GM21423 (cell line): ENCODE data around the gene XDH.

ENCODE experiments used
- ATAC-seq: cut with Tn5 transposase; IDR thresholded peaks from one replicate; pipeline ENCODE4 v1.9.1; 2021; ENCODE audit warnings: mild to moderate bottlenecking, moderate library complexity; ENCODE audit not compliant: unreplicated experiment

The XDH gene

GRCh38 chr2:31414601-31415241, at the start of gene XDH:
Gene XDH, minus strand, starts transcription at chr2:31414742. Its CDS starts 76 bp downstream, at chr2:31414666.
- ATAC-seq = no peak

DNA sequence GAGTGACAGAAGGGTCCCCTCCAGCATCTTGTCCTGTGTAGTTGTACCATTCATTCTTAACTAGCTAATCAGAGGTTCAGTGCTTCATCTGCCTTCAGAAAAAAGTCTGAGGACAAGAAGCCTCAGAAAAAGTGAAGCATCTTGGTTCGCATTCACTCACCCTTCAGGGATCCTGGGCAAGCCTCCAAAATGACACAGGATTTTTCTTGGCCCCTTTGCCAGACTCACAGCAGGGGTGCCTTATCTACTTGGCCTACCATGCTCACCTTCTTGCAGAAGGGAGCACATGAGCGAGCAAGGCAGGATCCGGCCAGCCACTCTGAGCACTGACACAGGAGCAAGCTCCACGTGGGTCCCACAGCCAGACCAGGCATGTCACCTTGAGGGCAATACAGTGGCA, 43.1 kb upstream of the XDH start:
- ATAC-seq = no peak

DNA sequence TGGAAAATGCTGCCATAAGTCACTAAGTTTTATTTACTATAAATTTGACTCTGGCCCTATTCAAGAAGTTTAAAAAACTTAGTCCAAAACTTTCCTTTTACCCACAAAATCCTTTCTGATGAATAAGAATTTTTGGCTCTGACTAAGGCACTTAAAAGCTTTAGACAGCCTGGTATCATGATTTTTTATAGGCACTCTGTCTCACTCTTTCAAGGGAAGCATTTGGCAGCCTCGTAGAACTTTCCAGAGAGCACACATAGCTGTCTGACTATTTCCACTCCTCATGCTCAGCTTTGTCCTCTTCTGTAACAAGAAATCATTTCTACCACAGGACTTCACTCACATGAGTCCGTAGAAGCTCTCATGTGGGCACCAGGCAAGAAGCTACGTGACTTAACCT, 32.3 kb upstream of the XDH start:
- no peak for ATAC-seq

DNA sequence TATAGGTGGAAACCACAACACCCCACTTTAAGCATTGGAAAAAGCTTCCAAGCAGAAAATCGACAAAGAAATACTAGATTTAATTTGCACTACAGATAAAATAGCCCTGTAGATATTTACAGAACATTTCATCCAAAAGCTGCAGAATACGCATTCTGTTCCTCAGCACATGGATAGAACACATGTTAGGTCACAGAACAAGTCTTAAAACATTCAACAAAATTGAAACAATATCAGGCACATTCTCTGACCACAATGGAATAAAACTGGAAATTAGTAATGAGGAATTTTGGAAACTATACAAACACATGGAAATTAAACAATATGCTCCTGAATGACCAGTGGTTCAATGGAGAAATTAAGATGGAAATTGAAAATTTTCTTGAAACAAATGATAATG, 27.8 kb upstream of the XDH start:
- no peak for ATAC-seq

DNA sequence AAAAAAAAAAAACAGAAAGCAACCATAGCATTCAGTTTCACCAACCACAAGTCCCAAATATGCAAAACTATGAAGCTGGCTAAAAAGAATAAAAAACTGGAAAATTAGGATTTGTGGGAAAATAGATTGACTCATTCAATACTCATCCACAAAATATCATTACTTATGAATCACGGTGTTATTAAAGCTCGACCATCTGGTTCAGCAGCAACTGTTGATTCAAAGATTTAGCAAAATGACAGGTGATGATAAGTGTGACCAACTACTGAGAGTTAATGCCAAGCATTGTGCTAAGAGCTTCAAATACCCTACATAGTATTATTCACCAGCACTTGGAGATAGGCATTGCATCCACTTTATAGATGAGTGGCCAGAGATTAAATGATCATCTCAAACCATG, 26.2 kb upstream of the XDH start:
- ATAC-seq = no peak

DNA sequence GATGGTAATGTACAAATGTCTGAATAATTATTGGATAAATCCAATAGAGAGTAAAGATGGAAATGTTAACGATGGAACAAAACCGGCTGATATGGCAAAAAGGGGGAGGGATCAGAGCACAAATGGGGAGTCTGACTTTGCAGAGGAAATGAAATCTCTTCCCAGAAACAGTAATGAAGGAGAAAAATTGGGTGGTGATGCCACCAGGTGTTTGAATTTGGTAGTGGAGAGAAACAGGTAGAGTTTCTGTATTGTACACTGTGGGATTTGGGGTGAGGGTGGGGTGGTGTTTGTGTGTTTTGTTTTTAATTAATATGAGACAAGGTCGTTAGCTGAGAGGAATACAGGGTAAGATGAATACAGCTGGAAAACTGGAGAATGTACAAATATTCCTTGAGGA, 20.4 kb upstream of the XDH start:
- ATAC-seq = no peak

DNA sequence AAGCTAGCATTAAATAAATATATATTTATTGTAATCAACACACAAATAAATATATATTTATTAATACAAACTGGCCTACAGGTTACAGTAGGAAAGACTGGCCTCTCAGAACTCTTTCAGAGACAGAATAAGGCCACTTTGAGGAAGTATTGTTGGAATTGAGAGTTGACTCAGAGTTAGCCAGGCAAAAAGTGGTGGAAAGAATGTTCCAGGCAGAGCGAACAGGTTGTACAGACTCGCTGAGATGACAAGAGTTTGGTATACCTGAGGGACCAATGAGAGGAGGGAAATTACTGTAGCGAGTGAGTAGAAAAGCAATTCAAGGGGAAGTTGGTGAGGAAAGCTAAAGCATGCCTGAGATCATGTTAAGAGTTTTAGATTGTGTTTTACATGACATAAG, 19.0 kb upstream of the XDH start:
- ATAC-seq = no peak

DNA sequence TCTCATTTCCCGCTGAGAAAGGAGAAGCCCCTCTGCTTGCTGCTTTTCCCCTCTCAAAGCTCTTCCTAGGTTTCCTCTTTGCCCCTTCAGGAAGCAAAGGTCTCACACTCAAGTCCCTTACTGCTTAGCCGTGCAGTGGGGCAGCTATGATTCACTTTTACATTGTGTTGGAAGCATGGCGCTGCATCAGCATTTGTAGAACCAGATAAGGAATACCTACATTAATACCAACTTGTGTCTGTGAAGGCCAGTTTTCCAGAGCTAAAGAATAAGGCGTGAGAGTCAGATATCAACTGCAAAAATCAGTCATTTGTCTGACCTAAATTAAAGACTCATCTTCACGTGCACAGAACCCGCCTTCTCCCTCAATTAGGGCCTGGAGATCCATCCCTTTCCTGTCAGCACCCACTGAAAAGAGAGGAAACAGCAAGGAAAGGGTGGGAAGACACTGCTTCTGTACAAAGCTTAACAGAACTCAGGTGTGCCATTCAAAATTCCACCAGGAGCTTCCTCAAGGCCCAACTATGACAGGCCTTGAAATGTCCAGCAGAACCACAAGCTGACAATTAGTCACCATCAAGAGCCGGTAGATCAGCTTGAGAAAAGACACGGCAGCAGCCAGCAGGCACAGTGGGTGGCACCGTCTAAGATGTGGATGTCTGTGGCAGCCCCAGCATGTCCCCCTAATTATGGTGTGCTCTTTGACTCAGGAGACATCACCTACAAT, 16.1 kb upstream of the XDH start:
- ATAC-seq = no peak

DNA sequence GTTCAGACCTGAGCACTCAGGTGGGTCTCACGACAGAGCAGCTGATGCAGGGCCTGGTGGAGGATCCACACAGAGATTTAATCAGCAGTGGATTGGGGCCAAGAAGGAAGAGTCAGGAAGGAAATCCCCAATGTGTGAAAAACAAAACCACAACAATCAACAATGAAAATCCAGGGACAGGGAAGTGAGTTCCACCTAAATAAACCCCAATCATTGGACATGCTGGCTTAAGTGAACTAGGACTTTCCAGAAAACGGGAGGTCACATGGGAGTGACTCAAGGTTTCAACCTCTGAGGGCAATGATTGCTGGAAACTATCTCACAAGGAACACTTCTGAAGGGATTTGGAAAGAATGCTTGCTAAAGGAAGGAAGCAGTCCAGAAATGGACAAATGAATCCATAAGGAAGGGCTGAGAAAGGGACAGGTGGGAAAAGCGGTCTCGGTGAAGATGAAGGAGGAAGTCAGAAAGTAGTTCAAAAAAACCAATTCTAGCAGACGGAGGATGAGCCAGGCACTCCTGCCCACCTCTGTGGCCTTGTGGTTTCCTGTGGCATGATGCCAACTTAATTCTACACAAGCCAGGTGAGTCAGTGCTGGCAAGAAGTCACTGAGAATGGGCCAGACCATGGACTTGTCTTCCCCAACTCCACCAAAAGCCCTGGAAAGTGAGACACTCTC, 15.4 kb upstream of the XDH start:
- ATAC-seq = no peak

- no peak for ATAC-seq
Measured at GRCh38 chr2:31429040-31429439, 14.5 kb upstream of the XDH start.

GRCh38 chr2:31428001-31428418, 13.5 kb upstream of the XDH start:
- no peak for ATAC-seq

DNA sequence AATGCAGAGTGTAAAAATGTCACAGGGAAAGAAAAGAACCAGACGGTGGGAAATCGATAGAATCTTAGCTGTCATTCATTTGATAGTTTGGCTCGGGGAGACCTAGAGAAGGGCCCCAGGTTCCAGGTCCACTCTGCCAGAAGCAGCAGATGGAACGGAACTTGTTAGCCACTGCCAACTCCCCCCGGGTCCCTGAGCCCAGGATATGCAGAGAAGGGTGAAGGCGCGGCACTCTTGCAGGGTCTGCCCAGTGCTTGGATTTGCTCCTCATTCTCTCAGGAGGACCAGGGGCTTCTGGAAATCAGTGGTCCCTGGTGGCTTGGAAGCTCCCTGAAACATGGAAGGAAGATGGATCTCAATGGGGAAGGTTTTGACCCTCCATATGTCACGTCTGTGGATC, 11.6 kb upstream of the XDH start:
- no peak for ATAC-seq

DNA sequence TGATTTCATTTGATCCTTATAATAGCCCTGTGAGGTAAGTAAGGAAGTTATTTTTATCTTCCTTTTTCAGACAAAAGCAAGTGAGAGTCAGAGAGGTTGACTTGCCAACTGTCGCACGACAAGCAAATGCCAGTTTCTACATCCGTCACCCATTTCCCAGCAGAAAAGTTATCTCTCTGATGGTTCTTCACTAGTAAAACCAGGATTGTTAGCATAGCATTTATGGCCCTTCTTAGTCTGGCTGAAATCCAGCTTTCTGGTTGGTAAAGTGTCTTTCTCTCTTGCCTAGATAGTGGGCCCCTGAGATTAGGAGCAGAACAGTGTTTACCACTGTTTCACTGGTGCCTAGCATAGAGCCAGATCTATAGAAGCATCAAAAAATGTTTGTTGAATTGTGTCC, 7.1 kb upstream of the XDH start:
- ATAC-seq = no peak

DNA sequence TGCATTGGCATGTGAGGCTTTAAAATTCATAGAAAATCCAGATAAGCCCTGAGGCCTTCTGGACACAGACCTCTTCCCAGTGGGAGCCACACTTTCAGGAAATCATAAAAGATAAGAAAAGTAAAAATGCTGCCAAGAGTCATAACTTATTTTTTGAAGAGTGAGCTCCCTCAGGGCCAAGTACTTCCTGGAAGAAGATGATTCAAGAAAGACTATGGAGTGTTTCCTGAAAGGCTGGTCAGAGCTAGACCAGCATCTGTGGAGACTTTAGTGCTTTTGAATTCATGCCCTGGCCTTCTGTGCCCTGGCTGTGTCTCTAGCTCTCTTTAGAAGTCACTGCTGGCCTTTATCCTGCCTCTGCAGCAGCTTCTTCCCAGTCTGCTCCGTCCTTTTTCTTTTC, 6.4 kb upstream of the XDH start:
- no peak for ATAC-seq

DNA sequence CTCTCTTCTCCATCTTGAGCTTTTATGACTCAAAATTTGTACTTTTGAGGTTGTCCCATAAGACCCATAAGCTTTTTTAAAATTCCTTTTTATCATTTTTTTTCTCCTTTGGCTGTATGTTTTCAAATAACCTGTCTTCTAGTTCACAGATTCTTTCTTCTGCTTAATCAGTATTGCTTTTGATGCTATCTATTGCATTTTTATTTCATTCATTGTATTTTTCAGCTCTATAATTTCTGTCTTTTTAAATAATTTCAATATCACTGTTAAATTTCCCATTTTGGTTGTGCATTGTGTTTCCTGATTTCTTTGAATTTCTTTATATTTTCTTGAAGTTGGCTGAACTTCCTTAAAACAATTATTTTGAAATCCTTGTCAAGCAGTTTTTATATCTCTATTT, 4.8 kb upstream of the XDH start:
- no peak for ATAC-seq

DNA sequence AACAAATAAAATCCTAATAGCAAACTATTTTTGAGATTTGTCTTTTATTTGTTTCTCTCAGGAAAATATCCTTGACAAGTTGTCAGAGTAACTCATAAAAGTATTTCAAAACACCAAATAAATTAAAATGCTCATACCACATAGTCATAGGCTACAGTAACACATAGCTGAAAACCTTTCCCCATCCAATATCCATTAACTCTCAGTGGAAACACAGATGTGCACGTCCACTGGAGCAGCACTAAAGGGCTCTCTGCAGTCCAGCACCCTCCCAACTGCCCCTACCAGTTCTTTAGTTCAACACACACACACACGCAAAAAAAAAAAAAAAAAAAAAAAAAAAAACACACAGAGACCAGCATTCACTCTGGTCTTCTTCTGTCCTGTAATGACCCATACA, 879 bp upstream of the XDH start:
- no peak for ATAC-seq

GRCh38 chr2:31413862-31414550, 536 bp downstream of the XDH start:
- ATAC-seq = no peak

DNA sequence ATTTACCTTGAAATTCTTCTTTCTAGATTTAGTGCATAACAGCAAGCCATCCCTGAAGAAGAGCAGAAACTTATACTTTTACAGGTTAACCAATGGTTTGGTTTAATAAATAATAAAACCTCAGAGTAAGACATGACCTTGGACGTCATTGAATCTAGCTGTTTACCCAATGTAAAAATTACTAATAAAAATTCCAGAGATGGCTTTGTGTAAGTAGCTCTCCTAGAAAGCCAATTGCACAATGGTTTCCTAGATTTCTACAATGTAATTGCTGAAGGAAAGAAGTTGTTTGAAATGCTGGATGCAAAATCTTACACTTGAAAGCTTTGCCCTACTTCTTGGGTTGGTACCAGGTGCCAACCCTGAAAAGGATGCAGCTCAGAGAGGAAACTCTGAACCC, 1.5 kb downstream of the XDH start:
- ATAC-seq = no peak

GRCh38 chr2:31411771-31412170, 2.8 kb downstream of the XDH start:
- no peak for ATAC-seq

DNA sequence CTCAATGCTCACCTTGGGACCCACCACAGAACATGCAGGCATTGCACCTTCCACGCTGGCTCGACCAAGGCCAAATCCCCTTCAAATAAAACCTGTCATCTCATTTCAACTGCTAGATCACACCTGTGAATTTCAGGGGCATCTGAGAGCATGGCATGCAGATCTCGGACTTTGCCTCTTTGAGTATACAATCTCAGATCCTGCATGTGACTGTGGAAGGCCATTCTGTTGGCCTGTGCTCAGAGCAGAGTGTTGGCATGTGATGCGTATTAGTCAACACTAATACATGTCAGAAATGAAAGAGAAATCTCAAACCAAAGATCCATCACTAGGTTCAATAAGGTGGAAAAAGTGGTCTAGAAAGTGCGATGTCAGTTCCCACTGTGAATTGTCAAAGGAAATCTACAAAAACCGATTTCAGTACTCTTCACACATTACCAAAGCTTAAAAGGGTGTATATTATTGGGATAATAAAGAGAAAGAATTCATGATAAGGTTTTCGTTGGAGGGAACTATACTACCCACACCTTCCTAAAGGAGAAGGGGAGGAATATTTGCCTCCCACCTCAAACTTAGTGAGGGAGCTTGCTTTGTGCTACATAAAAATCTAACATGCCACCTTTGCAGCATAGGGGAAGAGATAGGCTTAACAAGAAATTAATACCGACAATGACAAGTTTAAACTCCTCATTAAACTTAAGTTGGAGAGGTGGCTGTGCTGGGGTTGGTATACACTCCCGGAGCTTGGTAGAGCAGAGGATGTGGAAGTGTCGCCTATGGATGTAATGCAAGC, 7.8 kb downstream of the XDH start:
- ATAC-seq = no peak

- no peak for ATAC-seq
Measured at GRCh38 chr2:31404827-31405226, 9.7 kb downstream of the XDH start.
